ENCODE data around the gene ECM1. TPM values are rescaled to one million over a fixed set of nuclear protein-coding genes. Genes with fewer than 3 reads are reported as not detected.

The ECM1 gene
- total and polyA plus RNA-seq, 2 donors (not counting 1 experiment from before 2014, with no cell fraction given): 1.9 to 2.3 TPM

- Histone ChIP-seq H3K4me3 (ENCODE audit: control extremely low read depth in 1 of 5, extremely low read depth in 1 of 5, insufficient read depth in 1 of 5, low read depth in 2 of 5, low read length in 4 of 5) (no peak overlapping the region), H3K36me3 (replicated peaks in 1 of 2; ENCODE audit: control extremely low read depth in 1 of 2, control insufficient read depth in 1 of 2, extremely low read depth in 1 of 2, insufficient read depth in 2 of 2, low read length in 1 of 2) (peaks cover 6 to 31% of the 10 kb centered on the region in 2 experiments), H3K9me3 (ENCODE audit: control extremely low read depth in 1 of 3, control insufficient read depth in 2 of 3, insufficient read depth in 1 of 3, low read length in 2 of 3) (no peaks in the 10 kb centered on the region), H3K79me2 (ENCODE audit: control insufficient read depth, insufficient read depth, low read length) (no peaks in the 10 kb centered on the region), H4K20me1 (ENCODE audit: control insufficient read depth, insufficient read depth, low read length, poor library complexity, severe bottlenecking) (no peaks in the 10 kb centered on the region), H3K9ac (ENCODE audit: low read length) (no peak overlapping the region), H3K4me2 (replicated peaks; ENCODE audit: low read depth, low read length, poor library complexity, severe bottlenecking) (no peak overlapping the region), H3K27ac (ENCODE audit: low read length in 2 of 2) (no peak overlapping the region), H3K27me3 (replicated peaks in 1 of 4; ENCODE audit: control extremely low read depth in 1 of 4, control insufficient read depth in 3 of 4, insufficient read depth in 4 of 4, low read length in 3 of 4) (no peaks in the 10 kb centered on the region), H2AFZ (ENCODE audit: insufficient read depth, low read depth, low read length, poor library complexity, severe bottlenecking) (no peak overlapping the region), H3K4me1 (ENCODE audit: control insufficient read depth in 2 of 2, insufficient read depth in 2 of 2, low read length in 2 of 2) (no peaks in the 10 kb centered on the region)
- Mint-ChIP-seq H3K27ac (no peak overlapping the region), H3K9me3 (ENCODE audit: insufficient read depth) (no peaks in the 10 kb centered on the region), H3K4me1 (peaks cover 3% of the 10 kb centered on the region), H3K4me3 (no peak overlapping the region), H3K27me3 (no peaks in the 10 kb centered on the region)
- WGBS (ENCODE audit: insufficient coverage): 100% methylated on average over 1 of the region's 4 CpGs
- intact Hi-C loops (cut with micrococcal nuclease): no loop called here
- ChIA-PET CTCF (no interaction called here), POLR2A (no interaction called here)
- DNase-seq (no peak), ATAC-seq (ENCODE audit: low read depth) (no peak)
- TF ChIP-seq CTCF (IDR thresholded peaks at IDR 0.05) (no peak), EZH2 (IDR thresholded peaks at IDR 0.05; ENCODE audit: borderline replicate concordance, insufficient read depth, low read depth, low read length, poor library complexity, severe bottlenecking) (no peak)
Observed at GRCh38 chr1:150508982-150509381, 1.1 kb downstream of the ECM1 start.

- no peak overlapping the region for H3K4me2 ChIP-seq (replicated peaks; ENCODE audit: low read depth, low read length, poor library complexity, severe bottlenecking)
- ChIA-PET POLR2A (interaction anchor here (0.5 kb wide), 1 partner anchor 17 kb away, joined by 3 read pairs; no protein-coding TSS in a partner anchor), CTCF (no interaction called here)
- no peaks in the 10 kb centered on the region for H3K27me3 ChIP-seq (replicated peaks in 1 of 4; ENCODE audit: control extremely low read depth in 1 of 4, control insufficient read depth in 3 of 4, insufficient read depth in 4 of 4, low read length in 3 of 4)
- DNase-seq: no peak
- Mint-ChIP-seq H3K27me3 (no peaks in the 10 kb centered on the region), H3K4me3 (no peak overlapping the region), H3K27ac (no peak overlapping the region), H3K4me1 (peaks cover 11% of the 10 kb centered on the region), H3K9me3 (ENCODE audit: insufficient read depth) (no peaks in the 10 kb centered on the region)
- WGBS (ENCODE audit: insufficient coverage): 98% methylated on average over 12 of the region's 12 CpGs
- no peak for ATAC-seq (ENCODE audit: low read depth)
- peaks cover 0 to 5% of the 10 kb centered on the region in 2 experiments for H3K36me3 ChIP-seq (replicated peaks in 1 of 2; ENCODE audit: control extremely low read depth in 1 of 2, control insufficient read depth in 1 of 2, extremely low read depth in 1 of 2, insufficient read depth in 2 of 2, low read length in 1 of 2)
- no peak overlapping the region for H3K9ac ChIP-seq (ENCODE audit: low read length)
- no peak overlapping the region for H2AFZ ChIP-seq (ENCODE audit: insufficient read depth, low read depth, low read length, poor library complexity, severe bottlenecking)
- no peak overlapping the region for H3K27ac ChIP-seq (ENCODE audit: low read length in 2 of 2)
- H3K9me3 ChIP-seq (ENCODE audit: control extremely low read depth in 1 of 3, control insufficient read depth in 2 of 3, insufficient read depth in 1 of 3, low read length in 2 of 3): no peaks in the 10 kb centered on the region
- TF ChIP-seq EZH2 (IDR thresholded peaks at IDR 0.05; ENCODE audit: borderline replicate concordance, insufficient read depth, low read depth, low read length, poor library complexity, severe bottlenecking) (no peak), CTCF (IDR thresholded peaks at IDR 0.05) (no peak)
- H3K4me3 ChIP-seq (ENCODE audit: control extremely low read depth in 1 of 5, extremely low read depth in 1 of 5, insufficient read depth in 1 of 5, low read depth in 2 of 5, low read length in 4 of 5): no peak overlapping the region
- peaks cover 9 to 14% of the 10 kb centered on the region in 2 donors for H3K4me1 ChIP-seq (ENCODE audit: control insufficient read depth in 2 of 2, insufficient read depth in 2 of 2, low read length in 2 of 2)
- peaks cover 3% of the 10 kb centered on the region for H3K79me2 ChIP-seq (ENCODE audit: control insufficient read depth, insufficient read depth, low read length)
- no peaks in the 10 kb centered on the region for H4K20me1 ChIP-seq (ENCODE audit: control insufficient read depth, insufficient read depth, low read length, poor library complexity, severe bottlenecking)
- intact Hi-C loops (cut with micrococcal nuclease): no loop called here
Observed at GRCh38 chr1:150511551-150511950, 3.6 kb downstream of the ECM1 start.
